Measurements from ENCODE around the gene MBOAT2.

Gene MBOAT2

DNA sequence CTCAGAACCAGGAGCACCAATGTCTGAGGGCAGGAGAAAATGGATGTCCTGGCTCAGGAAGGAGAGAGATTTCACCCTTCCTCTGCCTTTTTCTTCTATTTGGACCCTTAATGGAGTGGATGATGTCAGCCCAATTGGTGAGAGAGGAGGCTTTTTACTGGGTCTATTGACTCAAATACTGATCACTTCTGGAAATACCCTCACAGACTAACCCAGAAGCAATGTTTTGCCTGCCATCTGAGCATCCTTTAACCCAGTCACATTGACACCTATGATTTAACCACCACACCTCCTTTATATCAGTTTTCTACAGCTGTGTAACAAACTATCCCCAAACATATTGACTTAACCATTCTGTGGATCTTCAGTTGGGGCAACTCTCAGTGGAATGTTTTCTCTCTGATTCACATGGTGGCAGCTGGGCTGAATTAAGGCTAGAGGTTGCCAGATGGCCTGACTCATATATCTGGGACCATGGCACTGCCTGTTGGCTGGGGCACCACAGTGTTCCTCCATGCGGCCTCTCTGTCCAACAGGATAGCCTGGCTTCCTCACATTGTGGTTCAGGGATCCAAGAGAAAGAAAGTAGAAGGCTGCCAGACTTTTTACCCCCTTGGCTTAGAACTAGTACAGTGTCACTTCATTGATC lies 18.2 kb upstream of the MBOAT2 start:
- no peaks in the 10 kb centered on the region for H4K20me1 ChIP-seq (ENCODE audit: control insufficient read depth, insufficient read depth, low read depth, low read length)
- no peaks in the 10 kb centered on the region for H3K36me3 ChIP-seq (ENCODE audit: control insufficient read depth, low read length)
- no peaks in the 10 kb centered on the region for H3F3A ChIP-seq (ENCODE audit: control insufficient read depth, insufficient read depth)
- no peaks in the 10 kb centered on the region for H3K9me2 ChIP-seq (replicated peaks; ENCODE audit: control insufficient read depth, low read length)
- TF ChIP-seq, protein P1, sequence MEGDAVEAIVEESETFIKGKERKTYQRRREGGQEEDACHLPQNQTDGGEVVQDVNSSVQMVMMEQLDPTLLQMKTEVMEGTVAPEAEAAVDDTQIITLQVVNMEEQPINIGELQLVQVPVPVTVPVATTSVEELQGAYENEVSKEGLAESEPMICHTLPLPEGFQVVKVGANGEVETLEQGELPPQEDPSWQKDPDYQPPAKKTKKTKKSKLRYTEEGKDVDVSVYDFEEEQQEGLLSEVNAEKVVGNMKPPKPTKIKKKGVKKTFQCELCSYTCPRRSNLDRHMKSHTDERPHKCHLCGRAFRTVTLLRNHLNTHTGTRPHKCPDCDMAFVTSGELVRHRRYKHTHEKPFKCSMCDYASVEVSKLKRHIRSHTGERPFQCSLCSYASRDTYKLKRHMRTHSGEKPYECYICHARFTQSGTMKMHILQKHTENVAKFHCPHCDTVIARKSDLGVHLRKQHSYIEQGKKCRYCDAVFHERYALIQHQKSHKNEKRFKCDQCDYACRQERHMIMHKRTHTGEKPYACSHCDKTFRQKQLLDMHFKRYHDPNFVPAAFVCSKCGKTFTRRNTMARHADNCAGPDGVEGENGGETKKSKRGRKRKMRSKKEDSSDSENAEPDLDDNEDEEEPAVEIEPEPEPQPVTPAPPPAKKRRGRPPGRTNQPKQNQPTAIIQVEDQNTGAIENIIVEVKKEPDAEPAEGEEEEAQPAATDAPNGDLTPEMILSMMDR (IDR thresholded peaks at IDR 0.05; ENCODE audit: low read depth, low read length, poor library complexity, severe bottlenecking): no peak
- TF ChIP-seq EZH2phosphoT487 (IDR thresholded peaks at IDR 0.05; ENCODE audit: borderline replicate concordance, low read length): no peak
- no peak overlapping the region for H3K27ac ChIP-seq (ENCODE audit: low read depth, low read length)
- peaks cover 5% of the 10 kb centered on the region for H3K27me3 ChIP-seq (ENCODE audit: control insufficient read depth, low read length)
- H3K4me3 ChIP-seq (ENCODE audit: low read length): no peak overlapping the region
- 0 out of 2 replicates have a peak, but pooled peaks cover 4% of the 10 kb centered on the region for H3K9me3 ChIP-seq (ENCODE audit: control insufficient read depth, insufficient read depth, low read length)
- H3K4me2 ChIP-seq (ENCODE audit: low read length): no peak overlapping the region
- H3K4me1 ChIP-seq (ENCODE audit: control insufficient read depth, low read length): no peaks in the 10 kb centered on the region
- H3K79me2 ChIP-seq (ENCODE audit: control insufficient read depth, low read length): no peaks in the 10 kb centered on the region

DNA sequence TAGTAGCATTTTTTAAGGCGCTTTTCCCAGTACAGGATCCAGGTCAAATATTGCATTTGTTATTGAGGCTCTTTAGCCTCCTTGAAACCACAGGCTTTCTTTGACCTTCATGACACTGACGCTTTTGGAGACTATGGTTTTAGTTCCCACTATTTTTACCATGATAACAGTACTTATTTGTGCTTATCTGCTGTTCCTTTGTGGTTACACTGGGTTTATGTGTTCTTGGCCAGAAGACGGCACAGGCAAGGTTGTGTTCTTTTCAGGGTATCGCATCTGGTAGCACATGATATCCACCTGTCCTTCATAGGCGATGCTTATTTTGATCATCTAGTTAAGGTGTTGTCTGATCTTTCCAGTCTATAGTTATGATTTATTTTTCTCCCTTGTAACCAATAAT lies 16.8 kb upstream of the MBOAT2 start:
- H3F3A ChIP-seq (ENCODE audit: control insufficient read depth, insufficient read depth): no peaks in the 10 kb centered on the region
- no peaks in the 10 kb centered on the region for H3K79me2 ChIP-seq (ENCODE audit: control insufficient read depth, low read length)
- H3K4me2 ChIP-seq (ENCODE audit: low read length): no peak overlapping the region
- no peaks in the 10 kb centered on the region for H3K9me2 ChIP-seq (replicated peaks; ENCODE audit: control insufficient read depth, low read length)
- no peaks in the 10 kb centered on the region for H3K4me1 ChIP-seq (ENCODE audit: control insufficient read depth, low read length)
- H3K36me3 ChIP-seq (ENCODE audit: control insufficient read depth, low read length): no peaks in the 10 kb centered on the region
- no peak overlapping the region for H3K27ac ChIP-seq (ENCODE audit: low read depth, low read length)
- no peaks in the 10 kb centered on the region for H4K20me1 ChIP-seq (ENCODE audit: control insufficient read depth, insufficient read depth, low read depth, low read length)
- H3K9me3 ChIP-seq (ENCODE audit: control insufficient read depth, insufficient read depth, low read length): 0 out of 2 replicates have a peak, but pooled peaks cover 4% of the 10 kb centered on the region
- peaks cover 5% of the 10 kb centered on the region for H3K27me3 ChIP-seq (ENCODE audit: control insufficient read depth, low read length)
- no peak overlapping the region for H3K4me3 ChIP-seq (ENCODE audit: low read length)
- no peak for TF ChIP-seq EZH2phosphoT487 (IDR thresholded peaks at IDR 0.05; ENCODE audit: borderline replicate concordance, low read length)
- TF ChIP-seq, protein P1 (IDR thresholded peaks at IDR 0.05; ENCODE audit: low read depth, low read length, poor library complexity, severe bottlenecking): no peak

DNA sequence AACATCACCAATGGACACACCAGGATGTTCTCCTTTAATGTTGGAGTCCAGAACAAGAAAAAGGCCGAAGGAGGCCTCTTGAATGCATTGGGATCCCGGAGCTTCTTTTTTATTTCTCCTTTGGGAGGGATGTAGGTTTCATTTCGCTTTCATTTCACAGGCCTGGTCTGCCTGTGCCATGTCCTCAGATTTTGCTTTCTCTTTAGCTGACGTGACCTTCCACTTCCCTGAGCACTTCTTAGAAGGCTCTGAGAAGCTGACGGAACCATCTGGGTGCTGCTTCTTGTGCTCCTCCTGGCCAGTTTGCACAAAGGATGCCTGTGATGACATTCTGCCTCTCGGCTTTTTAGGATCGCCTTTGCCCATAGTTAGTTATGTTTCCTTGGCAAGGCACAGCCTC lies 15.1 kb upstream of the MBOAT2 start:
- no peaks in the 10 kb centered on the region for H3F3A ChIP-seq (ENCODE audit: control insufficient read depth, insufficient read depth)
- H4K20me1 ChIP-seq (ENCODE audit: control insufficient read depth, insufficient read depth, low read depth, low read length): no peaks in the 10 kb centered on the region
- TF ChIP-seq, protein P1 (IDR thresholded peaks at IDR 0.05; ENCODE audit: low read depth, low read length, poor library complexity, severe bottlenecking): no peak
- no peak for TF ChIP-seq EZH2phosphoT487 (IDR thresholded peaks at IDR 0.05; ENCODE audit: borderline replicate concordance, low read length)
- H3K4me2 ChIP-seq (ENCODE audit: low read length): no peak overlapping the region
- H3K36me3 ChIP-seq (ENCODE audit: control insufficient read depth, low read length): no peaks in the 10 kb centered on the region
- no peak overlapping the region for H3K4me3 ChIP-seq (ENCODE audit: low read length)
- H3K9me3 ChIP-seq (ENCODE audit: control insufficient read depth, insufficient read depth, low read length): 0 out of 2 replicates have a peak, but pooled peaks cover 4% of the 10 kb centered on the region
- H3K4me1 ChIP-seq (ENCODE audit: control insufficient read depth, low read length): no peaks in the 10 kb centered on the region
- H3K27ac ChIP-seq (ENCODE audit: low read depth, low read length): no peak overlapping the region
- H3K79me2 ChIP-seq (ENCODE audit: control insufficient read depth, low read length): no peaks in the 10 kb centered on the region
- H3K27me3 ChIP-seq (ENCODE audit: control insufficient read depth, low read length): peaks cover 5% of the 10 kb centered on the region
- no peaks in the 10 kb centered on the region for H3K9me2 ChIP-seq (replicated peaks; ENCODE audit: control insufficient read depth, low read length)
